KMS-11 (cell line): ENCODE results near the gene HOXC4.

ENCODE experiments used
- H2AFZ ChIP-seq: fragments of 200-600 bp; sonication (generic); 2 replicates; pipeline ENCODE4 v1.6.1; 2016; ENCODE audit warnings: antibody characterized with exemption, mixed run types, low read depth
- H3K27ac ChIP-seq: fragments of 200-600 bp; sonication (generic); 2 replicates; pipeline ENCODE4 v1.6.1; 2016; ENCODE audit warnings: mild to moderate bottlenecking, mixed run types
- H3K27me3 ChIP-seq: fragments of 200-600 bp; sonication (generic); 2 replicates; pipeline ENCODE4 v1.6.1; 2017; ENCODE audit warnings: mild to moderate bottlenecking, low read depth, mixed run types, moderate library complexity; ENCODE audit not compliant: insufficient read depth
- H3K36me3 ChIP-seq: fragments of 200-600 bp; sonication (generic); 2 replicates; pipeline ENCODE4 v1.6.1; 2017; ENCODE audit warnings: mild to moderate bottlenecking, mixed run types; ENCODE audit not compliant: insufficient read depth
- H3K4me1 ChIP-seq: fragments of 200-600 bp; sonication (generic); 2 replicates; pipeline ENCODE4 v1.6.1; 2016; ENCODE audit warnings: mild to moderate bottlenecking, low read depth, mixed run types; ENCODE audit not compliant: poor library complexity, severe bottlenecking
- H3K4me2 ChIP-seq: fragments of 200-600 bp; sonication (generic); 2 replicates; pipeline ENCODE4 v1.7.0; 2016; ENCODE audit warnings: mild to moderate bottlenecking, mixed run types
- H3K4me3 ChIP-seq: fragments of 200-600 bp; sonication (generic); IDR thresholded peaks from 2 replicates; pipeline ENCODE4 v1.6.1; 2017; ENCODE audit warnings: low read depth, low read length, mixed read lengths; ENCODE audit not compliant: insufficient read depth
- H3K79me2 ChIP-seq: fragments of 200-600 bp; sonication (generic); 2 replicates; pipeline ENCODE4 v1.6.1; 2016; ENCODE audit warnings: low read depth, mixed run types; ENCODE audit not compliant: insufficient read depth
- H3K9ac ChIP-seq: fragments of 200-600 bp; sonication (generic); 2 replicates; pipeline ENCODE4 v1.6.1; 2016; ENCODE audit warnings: mild to moderate bottlenecking, mixed run types
- H4K20me1 ChIP-seq: fragments of 200-600 bp; sonication (generic); 2 replicates; pipeline ENCODE4 v1.6.1; 2016; ENCODE audit warnings: mild to moderate bottlenecking, mixed run types; ENCODE audit not compliant: insufficient read depth
- CTCF ChIP-seq: fragments of 200-600 bp; sonication (generic); conservative IDR thresholded peaks from 2 replicates; pipeline ENCODE4 v1.6.1; 2017; ENCODE audit warnings: low read depth, mild to moderate bottlenecking, antibody characterized with exemption, low read length, moderate library complexity, mixed read lengths

Gene HOXC4

DNA sequence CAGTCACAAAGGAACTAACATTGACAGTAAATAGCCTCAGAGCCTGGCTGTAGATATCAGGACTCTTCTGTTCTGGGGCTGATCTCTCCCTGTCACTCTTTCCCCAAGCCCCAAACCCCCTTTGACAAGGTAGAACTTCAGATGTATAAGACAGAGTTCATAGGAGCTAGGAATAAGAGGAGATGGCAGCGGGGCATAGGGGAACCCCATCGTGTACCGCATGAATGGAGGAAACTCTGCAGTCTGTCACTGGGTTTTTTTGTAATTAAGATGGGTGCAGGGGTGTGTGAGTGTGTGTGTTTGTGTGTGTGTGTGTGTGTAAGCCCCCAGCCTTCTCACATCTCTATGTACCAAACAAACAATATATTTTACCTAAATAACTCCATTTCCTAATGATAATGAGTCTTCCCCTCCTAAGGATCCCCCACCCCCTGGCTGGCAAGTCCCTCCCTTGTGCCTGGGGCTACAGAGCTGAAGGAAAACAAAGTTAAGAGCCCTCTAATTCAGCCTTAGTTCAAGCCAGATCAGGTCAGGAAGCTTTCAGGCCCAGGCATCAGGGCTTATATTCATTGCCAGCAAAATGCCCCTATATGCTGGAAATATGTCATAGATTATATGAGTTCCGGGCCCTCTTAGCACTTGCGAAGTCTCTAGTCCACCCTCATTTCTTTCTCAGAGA lies 9.1 kb upstream of the HOXC4 start:
- no peak overlapping the region for H3K4me2 ChIP-seq
- peaks cover 98% of the 10 kb centered on the region for H3K27me3 ChIP-seq
- H3K27ac ChIP-seq, result no peak overlapping the region
- H3K9ac ChIP-seq, result no peak overlapping the region
- H4K20me1 ChIP-seq, result no peaks in the 10 kb centered on the region
- H3K4me3 ChIP-seq, result no peak overlapping the region
- H3K4me1 ChIP-seq, result no peaks in the 10 kb centered on the region
- no peaks in the 10 kb centered on the region for H3K79me2 ChIP-seq
- H3K36me3 ChIP-seq, result no peaks in the 10 kb centered on the region
- no peak for TF ChIP-seq CTCF
- H2AFZ ChIP-seq, result no peak overlapping the region

GRCh38 chr12:54045401-54045800 lies 8.2 kb upstream of the HOXC4 start:
- Histone ChIP-seq H3K9ac (no peak overlapping the region), H3K79me2 (no peaks in the 10 kb centered on the region), H3K27ac (no peak overlapping the region), H4K20me1 (no peaks in the 10 kb centered on the region), H3K4me3 (no peak overlapping the region), H2AFZ (no peak overlapping the region), H3K36me3 (no peaks in the 10 kb centered on the region), H3K27me3 (peaks cover 98% of the 10 kb centered on the region), H3K4me1 (no peaks in the 10 kb centered on the region), H3K4me2 (no peak overlapping the region)
- no peak for TF ChIP-seq CTCF

- H3K79me2 ChIP-seq, result no peaks in the 10 kb centered on the region
- H3K27ac ChIP-seq, result no peak overlapping the region
- no peak overlapping the region for H3K9ac ChIP-seq
- H3K4me3 ChIP-seq, result no peak overlapping the region
- H2AFZ ChIP-seq, result no peak overlapping the region
- H3K36me3 ChIP-seq, result no peaks in the 10 kb centered on the region
- H3K4me2 ChIP-seq, result no peak overlapping the region
- no peaks in the 10 kb centered on the region for H4K20me1 ChIP-seq
- TF ChIP-seq CTCF, result no peak
- no peaks in the 10 kb centered on the region for H3K4me1 ChIP-seq
- H3K27me3 ChIP-seq, result peaks cover 98% of the 10 kb centered on the region
Measured at GRCh38 chr12:54045868-54046521, 7.6 kb upstream of the HOXC4 start.

DNA sequence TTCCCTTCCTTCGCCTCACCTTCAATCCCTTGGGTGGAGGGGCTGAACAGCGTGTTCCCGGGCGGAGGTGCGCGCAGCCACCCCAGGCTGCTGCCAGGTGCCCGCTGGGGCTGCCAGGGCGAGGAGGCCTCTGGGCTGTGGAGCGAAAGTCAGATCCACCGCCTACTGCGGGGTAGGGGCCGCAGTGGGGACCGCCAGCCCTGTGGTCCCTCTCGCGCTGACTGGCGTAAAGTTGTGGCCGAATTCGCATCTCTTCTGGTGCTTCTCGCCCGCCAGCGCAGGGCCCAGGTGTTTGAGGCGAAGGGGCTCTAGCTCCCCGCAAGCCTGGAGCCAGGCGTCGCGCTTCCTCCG lies 6.9 kb upstream of the HOXC4 start:
- Histone ChIP-seq H3K27ac (no peak overlapping the region), H3K4me1 (no peaks in the 10 kb centered on the region), H4K20me1 (no peaks in the 10 kb centered on the region)

More for the DNA sequence above, 6.9 kb upstream of the HOXC4 start:
- Histone ChIP-seq H3K9ac (no peak overlapping the region), H3K27me3 (peaks cover 98% of the 10 kb centered on the region), H3K4me2 (no peak overlapping the region), H3K36me3 (no peaks in the 10 kb centered on the region), H3K4me3 (no peak overlapping the region), H3K79me2 (no peaks in the 10 kb centered on the region), H2AFZ (no peak overlapping the region)
- TF ChIP-seq CTCF, result no peak
